Measurements from ENCODE around the gene UGT2B15.

DNA sequence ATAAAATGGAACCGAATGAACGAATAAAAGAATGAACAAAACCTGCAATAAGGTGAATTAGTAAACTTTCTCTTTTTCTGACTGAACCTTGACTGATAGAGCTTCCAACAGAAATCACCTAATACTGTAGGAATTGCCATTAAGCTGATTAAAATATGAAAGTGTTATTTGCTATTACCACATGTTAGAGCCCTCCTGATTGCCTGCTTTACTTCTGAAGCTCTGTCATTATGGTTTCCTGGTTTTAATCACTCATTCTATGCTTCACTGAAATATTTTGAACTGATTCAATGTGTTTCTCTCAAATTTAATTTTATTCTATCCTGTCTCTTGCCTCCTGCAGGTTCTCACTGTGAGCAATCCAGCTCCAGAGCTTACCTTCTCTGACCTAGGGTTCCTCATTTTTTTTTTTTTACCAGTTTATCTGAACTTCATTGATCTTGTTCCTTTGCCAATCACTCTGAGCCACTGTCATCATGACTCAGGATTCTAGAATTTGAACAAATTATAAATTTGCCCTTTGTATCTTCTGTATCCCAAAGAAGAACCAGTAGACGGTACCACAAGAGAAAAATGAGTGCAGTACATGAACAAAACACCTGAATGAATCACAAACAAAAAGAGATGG lies 48.1 kb upstream of the UGT2B15 start:
- TF ChIP-seq, protein P1, sequence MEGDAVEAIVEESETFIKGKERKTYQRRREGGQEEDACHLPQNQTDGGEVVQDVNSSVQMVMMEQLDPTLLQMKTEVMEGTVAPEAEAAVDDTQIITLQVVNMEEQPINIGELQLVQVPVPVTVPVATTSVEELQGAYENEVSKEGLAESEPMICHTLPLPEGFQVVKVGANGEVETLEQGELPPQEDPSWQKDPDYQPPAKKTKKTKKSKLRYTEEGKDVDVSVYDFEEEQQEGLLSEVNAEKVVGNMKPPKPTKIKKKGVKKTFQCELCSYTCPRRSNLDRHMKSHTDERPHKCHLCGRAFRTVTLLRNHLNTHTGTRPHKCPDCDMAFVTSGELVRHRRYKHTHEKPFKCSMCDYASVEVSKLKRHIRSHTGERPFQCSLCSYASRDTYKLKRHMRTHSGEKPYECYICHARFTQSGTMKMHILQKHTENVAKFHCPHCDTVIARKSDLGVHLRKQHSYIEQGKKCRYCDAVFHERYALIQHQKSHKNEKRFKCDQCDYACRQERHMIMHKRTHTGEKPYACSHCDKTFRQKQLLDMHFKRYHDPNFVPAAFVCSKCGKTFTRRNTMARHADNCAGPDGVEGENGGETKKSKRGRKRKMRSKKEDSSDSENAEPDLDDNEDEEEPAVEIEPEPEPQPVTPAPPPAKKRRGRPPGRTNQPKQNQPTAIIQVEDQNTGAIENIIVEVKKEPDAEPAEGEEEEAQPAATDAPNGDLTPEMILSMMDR (optimal IDR thresholded peaks at IDR 0.05 in 1 of 3, IDR thresholded peaks at IDR 0.05 in 1 of 3, conservative IDR thresholded peaks at IDR 0.05 in 1 of 3; ENCODE audit: extremely low read depth in 1 of 3, insufficient read depth in 2 of 3, low read length in 3 of 3): no peak
- no peak for TF ChIP-seq EZH2 (IDR thresholded peaks at IDR 0.05; ENCODE audit: low read length)
